Ectodermal cell (in vitro differentiated cells): Measurements from ENCODE around the gene SLC6A6.

Source experiments
- H3K27ac ChIP-seq: 2 replicates; pipeline ENCODE4 v1.7.0; 2013; ENCODE audit warnings: mild to moderate bottlenecking, low read depth, low read length; ENCODE audit not compliant: insufficient read depth, poor library complexity, severe bottlenecking
- H3K27me3 ChIP-seq: 2 replicates; pipeline ENCODE4 v1.7.0; 2013; ENCODE audit warnings: mild to moderate bottlenecking, low read length; ENCODE audit not compliant: insufficient read depth, control insufficient read depth, poor library complexity, severe bottlenecking
- H3K36me3 ChIP-seq: one replicate; pipeline ENCODE4 v1.7.0; 2013; ENCODE audit warnings: low read length; ENCODE audit not compliant: control insufficient read depth, insufficient read depth
- H3K4me1 ChIP-seq: one replicate; pipeline ENCODE4 v1.7.0; 2013; ENCODE audit warnings: low read length; ENCODE audit not compliant: control insufficient read depth, insufficient read depth
- H3K4me3 ChIP-seq: 2 replicates; pipeline ENCODE4 v1.7.0; 2013; ENCODE audit warnings: low read depth, low read length, control low read depth; ENCODE audit not compliant: insufficient read depth
- H3K9me3 ChIP-seq: 2 replicates; pipeline ENCODE4 v1.7.0; 2013; ENCODE audit warnings: mild to moderate bottlenecking, low read length, moderate library complexity; ENCODE audit not compliant: control insufficient read depth
- WGBS, 2 experiments: methylation state at CpG; one replicate each; pipeline ENCODE4 v1.1.7; 2013; ENCODE audit warnings: missing lambda C conversion rate in 2 of 2; 5-methylcytosine and 5-hydroxymethylcytosine counted together

Gene SLC6A6

DNA sequence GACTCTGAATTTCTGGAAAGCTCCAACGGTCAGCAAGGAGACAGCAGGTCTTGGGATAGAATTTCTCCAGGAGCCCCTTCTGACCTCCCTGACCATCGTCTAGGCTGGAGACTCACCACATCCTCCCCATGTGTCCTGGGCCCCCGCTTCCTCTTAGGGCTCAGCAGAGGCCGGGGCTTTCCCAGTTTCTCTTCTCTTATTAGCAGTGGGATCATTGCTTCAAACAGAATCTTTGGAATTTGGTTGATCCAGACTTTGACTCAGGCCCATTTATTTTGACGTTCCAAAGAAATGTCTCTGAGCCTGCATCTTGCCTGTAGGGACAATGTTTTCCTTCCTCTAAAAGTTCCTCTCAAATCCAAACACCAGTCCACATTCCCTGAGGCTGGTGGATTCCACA, 38.4 kb upstream of the SLC6A6 start:
- no peaks in the 10 kb centered on the region for H3K36me3 ChIP-seq
- 84 to 90% methylated on average over 5 of the region's 5 CpGs for WGBS, 2 experiments
- H3K9me3 ChIP-seq, result no peaks in the 10 kb centered on the region
- H3K27ac ChIP-seq, result no peak overlapping the region
- H3K4me1 ChIP-seq, result peaks cover 10% of the 10 kb centered on the region
- no peak overlapping the region for H3K4me3 ChIP-seq
- H3K27me3 ChIP-seq, result no peaks in the 10 kb centered on the region

GRCh38 chr3:14364580-14365292, 37.7 kb upstream of the SLC6A6 start:
- Histone ChIP-seq H3K27me3 (no peaks in the 10 kb centered on the region), H3K36me3 (no peaks in the 10 kb centered on the region), H3K4me3 (no peak overlapping the region), H3K9me3 (no peaks in the 10 kb centered on the region), H3K27ac (no peak overlapping the region), H3K4me1 (peaks cover 10% of the 10 kb centered on the region)
- 93 to 94% methylated on average over 8 of the region's 8 CpGs for WGBS, 2 experiments

- Histone ChIP-seq H3K4me1 (peaks cover 10% of the 10 kb centered on the region), H3K4me3 (no peak overlapping the region), H3K36me3 (no peaks in the 10 kb centered on the region), H3K9me3 (no peaks in the 10 kb centered on the region), H3K27ac (no peak overlapping the region), H3K27me3 (no peaks in the 10 kb centered on the region)
- WGBS, 2 experiments, result 92 to 93% methylated on average over 8 of the region's 8 CpGs
Observed at GRCh38 chr3:14366248-14366647, 36.2 kb upstream of the SLC6A6 start.

DNA sequence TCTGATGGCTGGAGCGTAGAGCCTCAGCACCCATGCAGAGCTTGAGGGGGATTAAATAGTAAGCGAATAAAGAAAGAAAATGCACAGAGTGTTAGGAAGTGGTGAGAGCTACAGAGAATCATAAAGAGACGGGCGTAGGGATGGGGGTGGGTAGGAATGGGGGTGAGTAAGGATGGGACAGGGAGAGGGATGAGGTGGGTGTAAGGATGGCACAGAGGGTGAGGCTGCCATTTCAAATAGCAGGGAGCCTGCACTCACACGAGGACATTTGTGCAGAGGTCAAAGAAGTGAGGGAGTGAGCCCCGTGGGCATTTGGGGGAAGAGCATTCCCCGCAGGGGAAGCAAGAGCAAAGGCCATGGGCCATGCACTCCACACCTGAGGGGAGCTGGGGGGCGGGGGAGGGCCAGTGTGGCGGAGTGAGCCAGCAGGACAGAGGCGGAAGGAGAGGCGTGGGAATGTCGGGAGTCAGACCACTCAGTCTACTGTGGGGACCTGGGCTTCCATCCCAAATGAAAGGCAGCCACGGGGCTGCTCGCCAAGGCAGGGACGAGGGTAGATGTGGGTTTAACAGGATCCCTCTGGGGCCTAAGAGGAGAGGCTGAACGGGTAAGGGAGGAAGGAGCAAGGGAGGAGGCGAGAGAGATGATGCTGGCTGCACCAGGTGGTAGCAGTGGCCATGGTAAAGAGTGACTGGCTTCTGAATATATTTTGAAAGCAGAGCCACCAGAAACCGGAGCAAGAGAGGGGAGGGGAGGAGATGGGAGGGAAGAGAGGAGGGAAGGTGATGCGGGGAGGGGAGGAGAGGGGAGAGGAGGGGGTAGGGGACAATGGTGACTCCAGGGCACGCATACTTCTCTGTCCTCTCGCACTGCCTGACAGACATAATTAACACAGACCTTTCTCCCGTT, 35.2 kb upstream of the SLC6A6 start:
- 63% methylated on average over 22 of the region's 22 CpGs for WGBS, 2 experiments
- no peaks in the 10 kb centered on the region for H3K27me3 ChIP-seq
- H3K4me1 ChIP-seq, result peaks cover 10% of the 10 kb centered on the region
- no peaks in the 10 kb centered on the region for H3K36me3 ChIP-seq
- H3K27ac ChIP-seq, result no peak overlapping the region
- no peaks in the 10 kb centered on the region for H3K9me3 ChIP-seq
- H3K4me3 ChIP-seq, result no peak overlapping the region

- WGBS, 2 experiments, result 92% methylated on average over 10 of the region's 10 CpGs
- H3K27me3 ChIP-seq, result no peaks in the 10 kb centered on the region
- H3K36me3 ChIP-seq, result no peaks in the 10 kb centered on the region
- H3K4me1 ChIP-seq, result peaks cover 12% of the 10 kb centered on the region
- no peak overlapping the region for H3K4me3 ChIP-seq
- H3K27ac ChIP-seq, result no peak overlapping the region
- no peaks in the 10 kb centered on the region for H3K9me3 ChIP-seq
Observed at GRCh38 chr3:14368146-14368545, 34.3 kb upstream of the SLC6A6 start.

- 94 to 95% methylated on average over 2 of the region's 2 CpGs for WGBS, 2 experiments
- peaks cover 16% of the 10 kb centered on the region for H3K4me1 ChIP-seq
- H3K27ac ChIP-seq, result no peak overlapping the region
- no peak overlapping the region for H3K4me3 ChIP-seq
- no peaks in the 10 kb centered on the region for H3K9me3 ChIP-seq
- H3K36me3 ChIP-seq, result no peaks in the 10 kb centered on the region
- H3K27me3 ChIP-seq, result no peaks in the 10 kb centered on the region
Observed at GRCh38 chr3:14368885-14369284, 33.5 kb upstream of the SLC6A6 start.

DNA sequence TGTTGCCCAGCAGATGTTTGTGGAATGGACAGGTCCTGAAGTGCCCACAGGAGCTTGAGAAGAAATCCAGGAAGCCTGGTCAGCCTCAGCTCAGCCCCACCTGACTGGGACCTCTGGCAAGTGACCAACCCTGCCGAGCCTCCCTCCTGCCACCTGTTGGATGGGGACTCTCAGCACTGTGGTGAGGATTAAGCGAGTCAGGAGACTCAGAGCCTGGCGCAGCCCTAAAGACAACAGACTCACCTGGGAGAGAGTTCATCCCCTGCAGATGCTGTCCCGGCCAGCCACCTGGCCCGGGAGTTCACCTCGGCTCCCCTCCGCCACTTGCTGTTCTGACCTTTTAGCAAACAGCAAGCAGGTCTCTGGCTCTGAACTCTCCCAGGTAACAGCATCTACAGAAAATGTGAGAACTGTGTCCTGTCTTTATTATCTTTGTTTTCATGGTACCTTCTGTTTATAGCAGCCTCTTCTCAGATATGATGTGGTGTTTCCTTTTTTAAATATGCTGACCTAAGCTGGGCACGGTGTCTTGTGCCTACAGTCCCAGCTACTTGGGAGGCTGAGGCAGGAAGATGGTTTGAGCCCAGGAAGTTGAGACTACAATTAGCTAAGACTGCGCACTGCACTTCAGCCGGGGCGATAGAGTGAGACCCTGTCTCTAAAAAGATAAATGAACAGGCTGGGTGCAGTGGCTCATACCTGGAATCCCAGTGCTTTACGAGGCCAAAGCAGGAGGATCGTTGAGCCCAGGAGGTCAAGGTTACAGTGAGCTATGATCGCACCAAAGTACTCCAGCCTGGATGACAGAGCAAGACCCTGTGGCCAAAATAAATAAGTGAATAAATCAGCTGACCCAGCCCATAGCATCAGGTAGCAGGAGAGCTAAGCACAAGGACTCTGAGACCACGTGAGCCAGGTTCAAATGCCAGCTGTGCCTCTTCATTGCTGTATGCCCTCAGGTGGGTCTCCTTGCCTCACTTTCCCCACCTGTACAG, 32.4 kb upstream of the SLC6A6 start:
- WGBS, 2 experiments, result 78 to 81% methylated on average over 15 of the region's 15 CpGs
- H3K9me3 ChIP-seq, result no peaks in the 10 kb centered on the region
- H3K36me3 ChIP-seq, result no peaks in the 10 kb centered on the region
- no peaks in the 10 kb centered on the region for H3K27me3 ChIP-seq
- no peak overlapping the region for H3K27ac ChIP-seq
- H3K4me3 ChIP-seq, result no peak overlapping the region
- H3K4me1 ChIP-seq, result peaks cover 25% of the 10 kb centered on the region

DNA sequence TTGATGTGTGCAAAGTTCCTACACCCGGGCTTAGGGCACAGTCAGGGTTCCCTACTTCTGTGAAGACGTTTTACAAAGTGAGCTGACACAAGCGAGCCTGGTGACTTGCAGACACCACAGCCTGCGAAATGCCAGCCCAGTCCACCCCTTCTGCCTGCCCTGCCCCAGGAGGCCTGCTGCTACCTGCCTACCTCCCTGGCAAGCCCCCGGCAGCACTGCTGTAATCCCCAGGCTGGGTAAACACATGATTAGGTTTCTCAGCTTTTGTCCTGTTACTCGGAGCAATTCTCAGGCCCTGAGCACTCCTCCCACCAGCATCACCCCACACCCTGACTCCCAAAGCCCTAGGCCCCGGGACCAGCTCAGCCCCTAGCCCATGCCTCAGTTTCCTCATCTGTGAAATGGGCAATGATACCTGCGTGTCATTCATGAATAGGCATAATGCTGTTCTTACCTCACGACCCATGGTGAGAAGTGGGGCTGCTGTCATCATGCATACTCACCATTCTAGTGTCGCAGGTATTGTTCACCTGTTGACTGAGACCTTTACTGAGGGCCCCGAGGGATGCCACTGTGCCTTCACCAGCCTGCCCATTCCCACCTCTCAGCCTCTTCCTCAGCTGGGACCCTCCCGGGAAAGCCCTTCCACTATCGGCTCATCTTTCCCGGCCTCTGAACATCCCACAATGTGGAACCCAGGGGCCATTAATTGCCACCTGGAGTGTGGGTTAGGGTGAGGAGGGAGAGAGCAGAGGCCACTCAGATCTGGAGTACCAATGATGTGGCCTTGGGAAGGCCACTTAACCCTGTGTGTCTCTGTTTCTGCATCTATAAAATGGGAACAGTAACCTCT, 31.5 kb upstream of the SLC6A6 start:
- Histone ChIP-seq H3K4me1 (peaks cover 25% of the 10 kb centered on the region), H3K27me3 (no peaks in the 10 kb centered on the region), H3K4me3 (no peak overlapping the region), H3K36me3 (no peaks in the 10 kb centered on the region), H3K27ac (no peak overlapping the region), H3K9me3 (no peaks in the 10 kb centered on the region)
- WGBS, 2 experiments, result 81 to 82% methylated on average over 14 of the region's 14 CpGs
